ENCODE results near the gene ZZZ3.

Gene ZZZ3

GRCh38 chr1:77643456-77643855, 39.0 kb downstream of the ZZZ3 start:
- ATAC-seq = no peak
- TF ChIP-seq TCF4 (CRISPR knock-in tag; IDR thresholded peaks at IDR 0.05; ENCODE audit: borderline replicate concordance) = no peak
- no peak for TF ChIP-seq CREB5 (CRISPR knock-in tag; IDR thresholded peaks at IDR 0.05; ENCODE audit: low read depth)
- TF ChIP-seq RARB (CRISPR knock-in tag; IDR thresholded peaks at IDR 0.05) = no peak

- no peak for ATAC-seq
- no peak for TF ChIP-seq ISL1 (CRISPR knock-in tag; IDR thresholded peaks at IDR 0.05)
- no peak for TF ChIP-seq PATZ1 (CRISPR knock-in tag; IDR thresholded peaks at IDR 0.05; ENCODE audit: borderline replicate concordance)
- no peak for TF ChIP-seq ZFP30 (CRISPR knock-in tag; IDR thresholded peaks at IDR 0.05)
Observed at GRCh38 chr1:77642941-77643340, 39.5 kb downstream of the ZZZ3 start.

GRCh38 chr1:77642196-77642595, 40.3 kb downstream of the ZZZ3 start:
- TF ChIP-seq ZNF565 (CRISPR knock-in tag; conservative IDR thresholded peaks at IDR 0.05; ENCODE audit: low read depth) (no peak), CSDC2 (CRISPR knock-in tag; IDR thresholded peaks at IDR 0.05) (no peak), RARB (CRISPR knock-in tag; IDR thresholded peaks at IDR 0.05) (no peak), ESRRG (CRISPR knock-in tag; IDR thresholded peaks at IDR 0.05) (no peak), SNAI2 (CRISPR knock-in tag; IDR thresholded peaks at IDR 0.05) (no peak), ARNTL (CRISPR knock-in tag; IDR thresholded peaks at IDR 0.05; ENCODE audit: borderline replicate concordance, low read depth) (no peak), TOX (CRISPR knock-in tag; IDR thresholded peaks at IDR 0.05; ENCODE audit: borderline replicate concordance) (no peak)
- ATAC-seq = no peak

- TF ChIP-seq GLIS3 (CRISPR knock-in tag; IDR thresholded peaks at IDR 0.05) = no peak
- TF ChIP-seq TSHZ2 (CRISPR knock-in tag; IDR thresholded peaks at IDR 0.05) = no peak
- no peak for TF ChIP-seq ISL1 (CRISPR knock-in tag; IDR thresholded peaks at IDR 0.05)
- no peak for TF ChIP-seq TOX (CRISPR knock-in tag; IDR thresholded peaks at IDR 0.05; ENCODE audit: borderline replicate concordance)
- no peak for TF ChIP-seq ARNTL (CRISPR knock-in tag; IDR thresholded peaks at IDR 0.05; ENCODE audit: borderline replicate concordance, low read depth)
- no peak for TF ChIP-seq PPARA (CRISPR knock-in tag; IDR thresholded peaks at IDR 0.05; ENCODE audit: borderline replicate concordance)
- no peak for TF ChIP-seq ZNF565 (CRISPR knock-in tag; conservative IDR thresholded peaks at IDR 0.05; ENCODE audit: low read depth)
- no peak for TF ChIP-seq OSR1 (CRISPR knock-in tag; IDR thresholded peaks at IDR 0.05)
- TF ChIP-seq ESRRG (CRISPR knock-in tag; IDR thresholded peaks at IDR 0.05) = no peak
- TF ChIP-seq POU6F1 (CRISPR knock-in tag; IDR thresholded peaks at IDR 0.05; ENCODE audit: borderline replicate concordance, low read depth) = no peak
- ATAC-seq = no peak
Observed at GRCh38 chr1:77639557-77640069, 42.8 kb downstream of the ZZZ3 start.

GRCh38 chr1:77639056-77639455, 43.4 kb downstream of the ZZZ3 start:
- peak; percentile 53; the same call in 2 of the 3 replicates for ATAC-seq
- TF ChIP-seq RARB (CRISPR knock-in tag; IDR thresholded peaks at IDR 0.05) (no peak), BACH2 (CRISPR knock-in tag; IDR thresholded peaks at IDR 0.05; ENCODE audit: borderline replicate concordance) (no peak), ZNF565 (CRISPR knock-in tag; conservative IDR thresholded peaks at IDR 0.05; ENCODE audit: low read depth) (no peak), ZNF70 (CRISPR knock-in tag; IDR thresholded peaks at IDR 0.05) (no peak), TOX (CRISPR knock-in tag; IDR thresholded peaks at IDR 0.05; ENCODE audit: borderline replicate concordance) (no peak)

Data from SK-N-SH treated with all-trans-retinoic acid at 6 μM for 48 hours (cell line).